HCT116 (cell line): ENCODE results near the gene WLS. TPM values are rescaled to one million over a fixed set of nuclear protein-coding genes. Genes with fewer than 3 reads are reported as not detected.

Source experiments
- ATAC-seq: fragments of 200-7000 bp; cut with Tn5 transposase; 2 replicates; pipeline ENCODE4 v1.9.1; 2020; ENCODE audit warnings: mild to moderate bottlenecking, moderate library complexity
- BruUV-seq: library from RNA; stranded (reverse); fragments of 400-500 nt; replicated peaks from 2 replicates; lab custom pipeline; 2021; lab: Mats Ljungman, UMichigan
- CTCF ChIA-PET: fragments of 300-600 bp; sonication (Branson Sonifier 250); formaldehyde crosslinking; loops from one replicate; lab custom pipeline; 2021; ENCODE audit warnings: antibody characterized with exemption; lab: Charles Lee
- POLR2A ChIA-PET: fragments of 300-600, 350-600 bp; sonication (Branson Sonifier 250); formaldehyde crosslinking; loops from one replicate; lab custom pipeline; 2021; ENCODE audit warnings: antibody characterized with exemption; lab: Charles Lee
- RAD21 ChIA-PET, 2 experiments: fragments of 300-600 bp; sonication (Branson Sonifier 250); formaldehyde crosslinking; loops; one replicate each; lab custom pipeline; 2023; ENCODE audit warnings: low total read pairs in 2 of 2; ENCODE audit not compliant: uncharacterized antibody in 2 of 2, unreplicated experiment in 2 of 2, low non-redundant PET in 1 of 2; lab: Charles Lee
- DNase-seq: peaks from one replicate; pipeline ENCODE4 v3.0.0-alpha.2; 2010; ENCODE audit warnings: low read depth, low spot score
- H2AFZ ChIP-seq: fragments of 200-600 bp; shearing (Covaris generic), sonication (generic); 2 replicates; pipeline ENCODE4 v1.6.1; 2017; ENCODE audit warnings: low read depth, mixed run types, mixed read lengths, antibody characterized with exemption, low read length; ENCODE audit not compliant: poor library complexity, severe bottlenecking
- H3K27ac ChIP-seq: 2 replicates; pipeline ENCODE4 v1.5.1; 2012; ENCODE audit warnings: low read depth, low read length
- H3K27me3 ChIP-seq: fragments of 200-600 bp; sonication (generic); 2 replicates; pipeline ENCODE4 v1.6.1; 2016; ENCODE audit warnings: mixed run types, low read length, mixed read lengths; ENCODE audit not compliant: insufficient read depth
- H3K36me3 ChIP-seq, 2 experiments: fragments of 200-500 bp in 1 of 2; fragments of 200-600 bp in 1 of 2; sonication (Bioruptor generic) in 1 of 2; sonication (generic) in 1 of 2; 2 replicates each; pipeline versions ENCODE4 v1.5.1 to v1.6.1; 2014 to 2016; ENCODE audit warnings: low read length in 2 of 2, inconsistent platforms in 1 of 2, mixed read lengths in 1 of 2, mixed run types in 1 of 2; ENCODE audit not compliant: insufficient read depth in 2 of 2, control insufficient read depth in 1 of 2
- H3K4me1 ChIP-seq, 2 experiments: fragments of 200-600 bp in 1 of 2; sonication (generic) in 1 of 2; 2 replicates each; pipeline versions ENCODE4 v1.5.1 to v1.6.1; 2012 to 2017; ENCODE audit warnings: low read length in 2 of 2, inconsistent platforms in 1 of 2, mild to moderate bottlenecking in 1 of 2, mixed read lengths in 1 of 2, mixed run types in 1 of 2, moderate library complexity in 1 of 2; ENCODE audit not compliant: insufficient read depth in 2 of 2, control insufficient read depth in 1 of 2
- H3K4me2 ChIP-seq: fragments of 200-600 bp; sonication (generic); 2 replicates; pipeline ENCODE4 v1.6.1; 2017; ENCODE audit warnings: mixed run types, low read length, mixed read lengths
- H3K4me3 ChIP-seq, 2 experiments: fragments of 200-600 bp in 1 of 2; sonication (generic) in 1 of 2; replicated peaks in 1 of 2; 2 replicates each; pipeline ENCODE4 v1.5.1; 2011 to 2016; ENCODE audit warnings: low read length in 2 of 2, control low read depth in 1 of 2, low read depth in 1 of 2, mild to moderate bottlenecking in 1 of 2, mixed read lengths in 1 of 2, mixed run types in 1 of 2
- H3K79me2 ChIP-seq: fragments of 200-600 bp; sonication (generic); 2 replicates; pipeline ENCODE4 v1.6.1; 2017; ENCODE audit warnings: mild to moderate bottlenecking, mixed run types, low read length, moderate library complexity, mixed read lengths; ENCODE audit not compliant: insufficient read depth
- H3K9ac ChIP-seq: fragments of 200-600 bp; sonication (generic); 2 replicates; pipeline ENCODE4 v1.6.1; 2016; ENCODE audit warnings: low read length, mixed read lengths
- H3K9me2 ChIP-seq: fragments of 200-600 bp; sonication (generic), shearing (Covaris generic); 2 replicates; pipeline ENCODE4 v1.6.1; 2017; ENCODE audit warnings: mixed run types, mild to moderate bottlenecking, moderate library complexity; ENCODE audit not compliant: insufficient read depth
- H3K9me3 ChIP-seq, 2 experiments: fragments of 200-500 bp in 1 of 2; fragments of 200-600 bp in 1 of 2; sonication (Bioruptor generic) in 1 of 2; sonication (generic) in 1 of 2; 2 replicates each; pipeline ENCODE4 v1.6.1; 2014 to 2017; ENCODE audit warnings: low read length in 2 of 2, mixed read lengths in 2 of 2, inconsistent platforms in 1 of 2, low read depth in 1 of 2, mild to moderate bottlenecking in 1 of 2, mixed run types in 1 of 2, moderate library complexity in 1 of 2; ENCODE audit not compliant: control insufficient read depth in 1 of 2, insufficient read depth in 1 of 2
- H4K20me1 ChIP-seq: fragments of 200-600 bp; sonication (generic), shearing (Covaris generic); 2 replicates; pipeline ENCODE4 v1.6.1; 2017; ENCODE audit warnings: mixed run types, mild to moderate bottlenecking, moderate library complexity; ENCODE audit not compliant: insufficient read depth
- ATF3 ChIP-seq: IDR thresholded peaks from 2 replicates; pipeline ENCODE4 v1.6.1; 2012
- CEBPB ChIP-seq: IDR thresholded peaks from 2 replicates; pipeline ENCODE4 v1.6.1; 2012; ENCODE audit warnings: low read depth
- CTCF ChIP-seq, 3 experiments: fragments of 200-600 bp in 1 of 3; sonication (generic) in 1 of 3; IDR thresholded peaks in 2 of 3; conservative IDR thresholded peaks in 1 of 3; 2 replicates each; pipeline ENCODE4 v1.5.1; 2012 to 2017; ENCODE audit warnings: low read depth in 2 of 3, low read length in 2 of 3, antibody characterized with exemption in 1 of 3, borderline replicate concordance in 1 of 3, control low read depth in 1 of 3, mild to moderate bottlenecking in 1 of 3, mixed read lengths in 1 of 3, mixed run types in 1 of 3, moderate library complexity in 1 of 3; ENCODE audit not compliant: insufficient read depth in 1 of 3
- EGR1 ChIP-seq: IDR thresholded peaks from 2 replicates; pipeline ENCODE4 v1.6.1; 2012; ENCODE audit warnings: low read depth
- ELF1 ChIP-seq: IDR thresholded peaks from 2 replicates; pipeline ENCODE4 v1.6.1; 2012; ENCODE audit warnings: low read depth, borderline replicate concordance
- EZH2 ChIP-seq: fragments of 200-600 bp; sonication (generic); IDR thresholded peaks from 2 replicates; pipeline ENCODE4 v1.6.1; 2017; ENCODE audit warnings: antibody characterized with exemption, mixed run types
- EZH2phosphoT487 ChIP-seq: fragments of 200-600 bp; IDR thresholded peaks from 2 replicates; pipeline ENCODE4 v1.6.1; 2018; ENCODE audit warnings: antibody characterized with exemption, borderline replicate concordance
- FOSL1 ChIP-seq: IDR thresholded peaks from 2 replicates; pipeline ENCODE4 v1.6.1; 2012; ENCODE audit warnings: low read depth
- POLR2A ChIP-seq: IDR thresholded peaks from 2 replicates; pipeline ENCODE4 v1.7.0; 2011; ENCODE audit warnings: borderline replicate concordance; ENCODE audit not compliant: insufficient read depth, insufficient read length; ENCODE audit errors: extremely low read depth
- RAD21 ChIP-seq: IDR thresholded peaks from 2 replicates; pipeline ENCODE4 v1.6.1; 2012; ENCODE audit warnings: low read depth, mild to moderate bottlenecking
- REST ChIP-seq: IDR thresholded peaks from 2 replicates; pipeline ENCODE4 v1.6.1; 2012; ENCODE audit warnings: low read depth
- SIN3A ChIP-seq: IDR thresholded peaks from 2 replicates; pipeline ENCODE4 v1.6.1; 2012; ENCODE audit warnings: low read depth
- SP1 ChIP-seq: IDR thresholded peaks from 2 replicates; pipeline ENCODE4 v1.6.1; 2012; ENCODE audit warnings: low read depth
- SRF ChIP-seq: IDR thresholded peaks from 2 replicates; pipeline ENCODE4 v1.6.1; 2012; ENCODE audit warnings: low read depth
- TCF7L2 ChIP-seq: IDR thresholded peaks from 2 replicates; pipeline ENCODE4 v1.7.0; 2011; ENCODE audit warnings: borderline replicate concordance, inconsistent platforms; ENCODE audit not compliant: insufficient read depth, insufficient read length; ENCODE audit errors: extremely low read depth
- YY1 ChIP-seq: IDR thresholded peaks from 2 replicates; pipeline ENCODE4 v1.6.1; 2011; ENCODE audit warnings: low read length, low read depth, moderate library complexity, mild to moderate bottlenecking; ENCODE audit not compliant: insufficient replicate concordance; ENCODE audit errors: extremely low read depth
- ZBTB33 ChIP-seq: IDR thresholded peaks from 2 replicates; pipeline ENCODE4 v1.6.1; 2011; ENCODE audit warnings: mild to moderate bottlenecking, low read length, moderate library complexity; ENCODE audit not compliant: insufficient replicate concordance; ENCODE audit errors: extremely low read depth
- ZFX ChIP-seq: fragments of 450-650 bp; IDR thresholded peaks from 2 replicates; pipeline ENCODE4 v1.6.1; 2017
- ZNF274 ChIP-seq: fragments of 200-500 bp; sonication (Bioruptor generic); IDR thresholded peaks from 2 replicates; pipeline ENCODE4 v1.6.1; 2014; ENCODE audit warnings: mild to moderate bottlenecking, low read depth, low read length, inconsistent platforms
- intact Hi-C: fragments of 100-400 bp; cut with micrococcal nuclease; formaldehyde crosslinking; loops from 2 replicates; pipeline ENCODE4 v1.10.0; 2022
- total RNA-seq: library from RNA; stranded (reverse); gene quantifications from one replicate; pipeline ENCODE4 v1.2.1, GENCODE V29; 2021; ENCODE audit not compliant: unreplicated experiment

Gene WLS
- total RNA-seq, 1 experiment from 2014 or later, result 38.0 TPM

GRCh38 chr1:68142461-68142860 lies 89.9 kb downstream of the WLS start:
- Histone ChIP-seq H3K9me3 (no peaks in the 10 kb centered on the region), H2AFZ (no peak overlapping the region), H3K9ac (no peak overlapping the region), H3K27me3 (no peaks in the 10 kb centered on the region), H3K4me2 (no peak overlapping the region), H3K27ac (no peak overlapping the region), H3K4me3 (no peak overlapping the region), H3K79me2 (no peaks in the 10 kb centered on the region), H3K4me1 (peaks cover 3 to 9% of the 10 kb centered on the region in 2 experiments; a peak in 2 of 4 replicates), H4K20me1 (no peaks in the 10 kb centered on the region), H3K9me2 (no peaks in the 10 kb centered on the region), H3K36me3 (peaks cover 0 to 10% of the 10 kb centered on the region in 2 experiments; a peak in 1 of 4 replicates)
- DNase-seq (no peak), ATAC-seq (no peak)
- intact Hi-C loops, result no loop called here
- TF ChIP-seq EZH2, result no peak
- TF ChIP-seq YY1, result no peak
- no peak for TF ChIP-seq ZBTB33
- no peak for TF ChIP-seq EGR1
- no peak for TF ChIP-seq REST
- no peak for TF ChIP-seq SP1
- TF ChIP-seq FOSL1, result no peak
- TF ChIP-seq ZFX, result no peak
- TF ChIP-seq SRF, result no peak
- TF ChIP-seq ELF1, result no peak
- TF ChIP-seq POLR2A, result no peak
- TF ChIP-seq TCF7L2, result no peak
- no peak for TF ChIP-seq RAD21
- no peak for TF ChIP-seq CTCF (IDR thresholded peaks at IDR 0.05 in 2 of 3, conservative IDR thresholded peaks at IDR 0.05 in 1 of 3; ENCODE audit: borderline replicate concordance in 1 of 3, insufficient read depth in 1 of 3, low read depth in 2 of 3, low read length in 2 of 3)
- no peak for TF ChIP-seq CEBPB
- no peak for TF ChIP-seq SIN3A
- no peak for TF ChIP-seq EZH2phosphoT487
- no peak for TF ChIP-seq ZNF274
- TF ChIP-seq ATF3, result no peak
- ChIA-PET RAD21 (interaction anchor here in 1 of 2 experiments (0.6 kb wide), 1 partner anchor 24 kb away, joined by 10 read pairs; no protein-coding TSS in a partner anchor), POLR2A (no interaction called here), CTCF (no interaction called here)
- BruUV-seq, result no TSS peak
